Osteocyte (in vitro differentiated cells): ENCODE data around the gene RAB33A. TPM values are rescaled to one million over a fixed set of nuclear protein-coding genes. Genes with fewer than 3 reads are reported as not detected.
"Not testable (repeated sequence)": the region's sequence is repeated elsewhere in the genome, so short reads cannot be mapped to it uniquely, and the experiment has no call there.

ENCODE experiments used
- DNase-seq: peaks from one replicate; pipeline ENCODE4 v3.0.0; 2021; ENCODE audit warnings: mixed read lengths; ENCODE audit not compliant: unreplicated experiment; ENCODE audit errors: extremely low spot score
- H3K27ac Mint-ChIP-seq: one replicate; pipeline ENCODE4 v1.8.0; 2021; ENCODE audit warnings: mild to moderate bottlenecking, mixed read lengths; ENCODE audit not compliant: unreplicated experiment
- H3K27me3 Mint-ChIP-seq: one replicate; pipeline ENCODE4 v1.8.0; 2021; ENCODE audit warnings: mixed read lengths; ENCODE audit not compliant: unreplicated experiment
- H3K36me3 Mint-ChIP-seq: one replicate; pipeline ENCODE4 v1.8.0; 2021; ENCODE audit warnings: mixed read lengths; ENCODE audit not compliant: unreplicated experiment
- H3K4me1 Mint-ChIP-seq: one replicate; pipeline ENCODE4 v1.8.0; 2021; ENCODE audit warnings: mixed read lengths; ENCODE audit not compliant: unreplicated experiment
- H3K4me3 Mint-ChIP-seq: one replicate; pipeline ENCODE4 v1.8.0; 2021; ENCODE audit warnings: mild to moderate bottlenecking, moderate library complexity, mixed read lengths; ENCODE audit not compliant: unreplicated experiment
- H3K9me3 Mint-ChIP-seq: one replicate; pipeline ENCODE4 v1.8.0; 2021; ENCODE audit warnings: mixed read lengths; ENCODE audit not compliant: unreplicated experiment
- total RNA-seq: library from RNA; stranded (reverse); gene quantifications from 2 replicates; pipeline ENCODE4 v1.2.1, GENCODE V29; 2021
- TF ChIP-seq, protein P1 (sequence below): fragments of 200-600 bp; sonication (generic); IDR thresholded peaks from 2 replicates; pipeline ENCODE4 v1.5.0; 2021; ENCODE audit warnings: antibody characterized with exemption, mild to moderate bottlenecking, moderate library complexity

The RAB33A gene
- total RNA-seq, 1 donor from 2014 or later = 4.1 TPM

DNA sequence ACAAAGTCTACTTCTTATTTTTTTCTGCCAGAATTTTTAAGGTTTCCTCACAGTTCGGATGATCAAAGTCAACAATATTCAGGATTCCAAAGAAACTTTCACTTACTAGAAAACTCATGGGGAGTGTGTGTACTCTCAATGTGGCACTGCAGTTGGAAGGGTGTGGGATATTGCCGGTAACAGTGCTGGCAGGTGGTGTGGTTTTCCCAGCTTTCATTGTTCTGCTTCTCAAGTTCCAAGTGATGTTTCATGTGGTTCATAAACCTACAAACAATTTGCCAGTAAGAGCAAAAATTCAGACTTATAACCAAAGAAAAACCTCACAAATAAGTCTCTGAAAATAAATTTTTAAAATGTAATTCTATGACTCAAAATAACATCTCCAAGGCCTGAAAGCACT, 57.1 kb downstream of the RAB33A start:
- Mint-ChIP-seq H3K27me3 (no peaks in the 10 kb centered on the region), H3K36me3 (peaks cover 10% of the 10 kb centered on the region), H3K4me3 (no peak overlapping the region), H3K27ac (no peak overlapping the region), H3K4me1 (no peaks in the 10 kb centered on the region), H3K9me3 (no peaks in the 10 kb centered on the region)
- no peak for DNase-seq
- TF ChIP-seq, protein P1, sequence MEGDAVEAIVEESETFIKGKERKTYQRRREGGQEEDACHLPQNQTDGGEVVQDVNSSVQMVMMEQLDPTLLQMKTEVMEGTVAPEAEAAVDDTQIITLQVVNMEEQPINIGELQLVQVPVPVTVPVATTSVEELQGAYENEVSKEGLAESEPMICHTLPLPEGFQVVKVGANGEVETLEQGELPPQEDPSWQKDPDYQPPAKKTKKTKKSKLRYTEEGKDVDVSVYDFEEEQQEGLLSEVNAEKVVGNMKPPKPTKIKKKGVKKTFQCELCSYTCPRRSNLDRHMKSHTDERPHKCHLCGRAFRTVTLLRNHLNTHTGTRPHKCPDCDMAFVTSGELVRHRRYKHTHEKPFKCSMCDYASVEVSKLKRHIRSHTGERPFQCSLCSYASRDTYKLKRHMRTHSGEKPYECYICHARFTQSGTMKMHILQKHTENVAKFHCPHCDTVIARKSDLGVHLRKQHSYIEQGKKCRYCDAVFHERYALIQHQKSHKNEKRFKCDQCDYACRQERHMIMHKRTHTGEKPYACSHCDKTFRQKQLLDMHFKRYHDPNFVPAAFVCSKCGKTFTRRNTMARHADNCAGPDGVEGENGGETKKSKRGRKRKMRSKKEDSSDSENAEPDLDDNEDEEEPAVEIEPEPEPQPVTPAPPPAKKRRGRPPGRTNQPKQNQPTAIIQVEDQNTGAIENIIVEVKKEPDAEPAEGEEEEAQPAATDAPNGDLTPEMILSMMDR = no peak

DNA sequence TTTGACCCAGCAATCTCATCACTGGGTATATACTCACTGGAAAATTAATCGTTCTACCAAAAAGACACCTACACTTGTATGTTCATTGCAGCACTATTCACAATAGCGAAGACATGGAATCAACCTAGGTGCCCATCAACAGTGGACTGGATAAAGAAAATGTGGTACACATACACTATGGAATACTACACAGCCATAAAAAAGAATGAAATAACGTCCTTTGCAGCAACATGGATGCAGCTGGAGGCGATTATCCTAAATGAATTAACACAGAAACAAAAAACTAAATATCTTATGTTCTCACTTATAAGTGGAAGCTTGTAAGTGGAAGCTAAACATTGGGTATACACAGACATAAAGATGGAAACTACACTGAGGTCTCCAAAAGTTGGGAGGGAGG, 59.4 kb downstream of the RAB33A start:
- H3K4me1 Mint-ChIP-seq, H3K9me3 Mint-ChIP-seq: not testable (repeated sequence)

More for the DNA sequence above, 59.4 kb downstream of the RAB33A start:
- H3K4me3 Mint-ChIP-seq, H3K27me3 Mint-ChIP-seq, DNase-seq, H3K27ac Mint-ChIP-seq: not testable (repeated sequence)
- H3K36me3 Mint-ChIP-seq = peaks cover 13% of the 10 kb centered on the region

Other genes with a start within 250 kb of the RAB33A start
- gene BCORL1, start 189.3 kb upstream of the RAB33A start, total RNA-seq = 22.9 and 24.6 TPM in 2 replicates
- gene ELF4, start 61.5 kb upstream of the RAB33A start, total RNA-seq = 24.9 and 25.2 TPM in 2 replicates
- gene AIFM1, start 6.1 kb upstream of the RAB33A start, total RNA-seq = 27.7 and 31.2 TPM in 2 replicates
- gene ZNF280C, start 96.9 kb downstream of the RAB33A start, total RNA-seq = 5.6 and 6.3 TPM in 2 replicates
- gene SLC25A14, start 168.0 kb downstream of the RAB33A start, total RNA-seq = 12.8 and 15.1 TPM in 2 replicates
- not detected in 2 replicates for gene GPR119, start 213.7 kb downstream of the RAB33A start, total RNA-seq
- gene RBMX2, start 230.0 kb downstream of the RAB33A start, total RNA-seq = 20.1 and 20.2 TPM in 2 replicates